GM18907 (cell line): ENCODE results near the gene RAET1E.
"Not testable (repeated sequence)": the region's sequence is repeated elsewhere in the genome, so short reads cannot be mapped to it uniquely, and the experiment has no call there.

Experiments
- ATAC-seq: cut with Tn5 transposase; IDR thresholded peaks from one replicate; pipeline ENCODE4 v1.9.1; 2021; ENCODE audit warnings: mild to moderate bottlenecking, moderate library complexity; ENCODE audit not compliant: unreplicated experiment

Gene RAET1E

GRCh38 chr6:149897855-149898744, at the start of gene RAET1E:
Gene RAET1E (minus strand): TSS chr6:149898113. CDS start chr6:149890901, 7,212 bp downstream.
- no peak for ATAC-seq

- ATAC-seq = not testable (repeated sequence)
Observed at GRCh38 chr6:149947533-149947932, 49.6 kb upstream of the RAET1E start.

- ATAC-seq = not testable (repeated sequence)
Observed at GRCh38 chr6:149946631-149947030, 48.7 kb upstream of the RAET1E start.

- not testable (repeated sequence) for ATAC-seq
Observed at GRCh38 chr6:149945276-149945675, 47.4 kb upstream of the RAET1E start.

GRCh38 chr6:149943321-149943720, 45.4 kb upstream of the RAET1E start:
- ATAC-seq = not testable (repeated sequence)

- ATAC-seq = no peak
Observed at GRCh38 chr6:149942461-149942829, 44.5 kb upstream of the RAET1E start.

- no peak for ATAC-seq
Observed at GRCh38 chr6:149941583-149942460, 43.9 kb upstream of the RAET1E start, which contains the start of gene ULBP2. Gene ULBP2 (plus strand): TSS chr6:149942014. CDS start chr6:149942073, 59 bp downstream.

- ATAC-seq = no peak
Observed at GRCh38 chr6:149940672-149940982, 42.7 kb upstream of the RAET1E start.

- no peak for ATAC-seq
Observed at GRCh38 chr6:149939909-149940671, 42.2 kb upstream of the RAET1E start.

GRCh38 chr6:149939356-149939648, 41.4 kb upstream of the RAET1E start:
- no peak for ATAC-seq

GRCh38 chr6:149938571-149939355, 40.9 kb upstream of the RAET1E start:
- peak; percentile 77 for ATAC-seq

GRCh38 chr6:149938013-149938570, 40.2 kb upstream of the RAET1E start:
- not testable (repeated sequence) for ATAC-seq

- no peak for ATAC-seq
Observed at GRCh38 chr6:149936743-149937142, 38.8 kb upstream of the RAET1E start.

- no peak for ATAC-seq
Observed at GRCh38 chr6:149935668-149936067, 37.8 kb upstream of the RAET1E start.

- ATAC-seq = no peak
Observed at GRCh38 chr6:149935246-149935645, 37.3 kb upstream of the RAET1E start.

- ATAC-seq = no peak
Observed at GRCh38 chr6:149934249-149935156, 36.6 kb upstream of the RAET1E start.

GRCh38 chr6:149933461-149933860, 35.5 kb upstream of the RAET1E start:
- ATAC-seq = no peak

- no peak for ATAC-seq
Observed at GRCh38 chr6:149933036-149933435, 35.1 kb upstream of the RAET1E start.

GRCh38 chr6:149931501-149931900, 33.6 kb upstream of the RAET1E start:
- no peak for ATAC-seq
